Gastroesophageal sphincter (tissue), 4 donors: ENCODE results near the gene ACAA2. TPM values are rescaled to one million over a fixed set of nuclear protein-coding genes. Genes with fewer than 3 reads are reported as not detected.

ENCODE experiments used
- ATAC-seq: fragments of 150-250 bp; one replicate; pipeline ENCODE4 v1.9.1; 2016; ENCODE audit warnings: mild to moderate bottlenecking, moderate library complexity
- H3K27ac ChIP-seq, 4 donors: fragments of 200-600 bp; sonication (generic) in 3 of 4; 1 replicate in 3 of 4; 2 replicates in 1 of 4; pipeline ENCODE4 v1.5.1; 2016 to 2019
- H3K27me3 ChIP-seq: fragments of 200-600 bp; sonication (generic); one replicate; pipeline ENCODE4 v1.5.1; 2019
- H3K36me3 ChIP-seq, 2 donors: fragments of 200-600 bp; sonication (generic); one replicate each; pipeline ENCODE4 v1.5.1; 2019; ENCODE audit warnings: control low read depth in 1 of 2
- H3K4me1 ChIP-seq, 3 donors: fragments of 200-600 bp; sonication (generic); 1 replicate in 2 of 3; 2 replicates in 1 of 3; pipeline ENCODE4 v1.5.1; 2016 to 2019; ENCODE audit warnings: control low read depth in 2 of 3
- H3K4me3 ChIP-seq, 2 donors: fragments of 200-600 bp; sonication (generic); one replicate each; pipeline ENCODE4 v1.5.1; 2019; ENCODE audit warnings: mild to moderate bottlenecking in 1 of 2, moderate library complexity in 1 of 2
- H3K9me3 ChIP-seq, 3 donors: fragments of 200-600 bp; sonication (generic); one replicate each; pipeline ENCODE4 v1.5.1; 2017 to 2019; ENCODE audit warnings: control low read depth in 2 of 3
- CTCF ChIP-seq, 4 experiments: fragments of 200-600 bp in 2 of 4; fragments of 450-650 bp in 2 of 4; sonication (generic) in 1 of 4; IDR thresholded peaks; one replicate each; pipeline ENCODE4 v1.5.1; 2017 to 2019; ENCODE audit warnings: antibody characterized with exemption in 4 of 4, mild to moderate bottlenecking in 2 of 4, moderate library complexity in 2 of 4
- EP300 ChIP-seq: sonication (generic); formaldehyde crosslinking; IDR thresholded peaks from one replicate; pipeline ENCODE4 v1.6.1; 2017; ENCODE audit warnings: antibody characterized with exemption, mild to moderate bottlenecking
- POLR2A ChIP-seq, 2 donors: fragments of 450-650 bp; IDR thresholded peaks; one replicate each; pipeline ENCODE4 v1.6.1; 2017; ENCODE audit warnings: antibody characterized with exemption in 2 of 2, mild to moderate bottlenecking in 2 of 2, moderate library complexity in 1 of 2
- POLR2AphosphoS5 ChIP-seq: sonication (generic); formaldehyde crosslinking; IDR thresholded peaks from one replicate; pipeline ENCODE4 v1.6.1; 2017; ENCODE audit warnings: antibody characterized with exemption
- WGBS, 2 donors: methylation state at CpG; one replicate each; pipeline ENCODE4 v1.1.5; 2018; ENCODE audit warnings: low coverage in 1 of 2; 5-methylcytosine and 5-hydroxymethylcytosine counted together
- total RNA-seq, 4 donors: library from RNA; depleted of rRNA; stranded (reverse); fragments of >200 nt; gene quantifications; one replicate each; pipeline ENCODE4 v1.1.0, GENCODE V29; 2016

The ACAA2 gene
- total RNA-seq, 4 donors from 2014 or later: 62.3 to 92.3 (median 81.9) TPM

DNA sequence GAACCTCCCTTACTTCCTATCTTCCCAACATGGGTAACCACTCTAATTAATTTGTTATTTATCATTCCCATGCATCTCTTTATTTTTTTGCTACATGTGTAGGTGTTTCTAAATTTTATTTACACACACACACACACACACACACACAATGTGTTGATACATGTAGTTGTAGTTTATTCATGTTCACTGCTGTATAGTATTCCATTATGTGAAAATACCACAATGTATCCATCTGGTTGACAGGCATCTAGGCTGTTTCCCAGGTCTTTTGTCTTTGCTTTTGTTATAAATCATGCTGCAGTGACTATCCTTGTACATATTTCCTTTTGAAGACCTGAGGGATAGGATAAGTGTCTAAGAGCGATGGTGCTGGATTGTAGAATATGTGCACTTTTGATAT, 59.7 kb downstream of the ACAA2 start:
- no peak overlapping the region for H3K4me3 ChIP-seq
- no peak overlapping the region for H3K27ac ChIP-seq
- TF ChIP-seq EP300: no peak
- TF ChIP-seq POLR2AphosphoS5: no peak
- no peak for TF ChIP-seq CTCF (IDR thresholded peaks at IDR 0.05)
- no peak for TF ChIP-seq POLR2A (IDR thresholded peaks at IDR 0.05)
- H3K4me1 ChIP-seq: no peaks in the 10 kb centered on the region
- 93 to 100% methylated on average over 1 of the region's 1 CpG for WGBS, 2 donors
- H3K36me3 ChIP-seq: no peaks in the 10 kb centered on the region
- H3K9me3 ChIP-seq: no peaks in the 10 kb centered on the region
- peaks cover 21% of the 10 kb centered on the region for H3K27me3 ChIP-seq
- no peak for ATAC-seq

DNA sequence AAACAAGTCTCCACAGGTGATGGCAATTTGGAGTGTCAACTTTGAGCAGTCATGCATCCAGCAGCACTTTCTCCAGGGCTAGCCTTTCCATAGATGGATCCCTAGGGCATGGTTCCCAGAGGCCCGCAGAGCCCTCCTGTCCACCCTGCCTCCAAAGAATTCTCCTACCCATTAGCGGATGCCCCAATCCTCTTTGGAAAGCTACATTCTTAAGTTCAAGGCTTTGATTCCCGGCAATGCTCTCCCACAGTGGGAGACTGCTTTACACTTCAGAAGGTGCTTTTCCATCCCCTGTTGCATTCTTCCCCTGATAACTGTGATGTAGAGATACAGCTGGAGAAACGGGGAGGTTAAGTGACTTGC, 61.3 kb downstream of the ACAA2 start:
- no peaks in the 10 kb centered on the region for H3K4me1 ChIP-seq
- TF ChIP-seq POLR2AphosphoS5 (no peak), CTCF (IDR thresholded peaks at IDR 0.05) (no peak), EP300 (no peak), POLR2A (IDR thresholded peaks at IDR 0.05) (no peak)
- H3K27me3 ChIP-seq: peaks cover 21% of the 10 kb centered on the region
- H3K9me3 ChIP-seq: no peaks in the 10 kb centered on the region
- no peaks in the 10 kb centered on the region for H3K36me3 ChIP-seq
- no peak overlapping the region for H3K4me3 ChIP-seq
- H3K27ac ChIP-seq: no peak overlapping the region
- 40 to 56% methylated on average over 2 of the region's 4 CpGs for WGBS, 2 donors
- ATAC-seq: no peak

DNA sequence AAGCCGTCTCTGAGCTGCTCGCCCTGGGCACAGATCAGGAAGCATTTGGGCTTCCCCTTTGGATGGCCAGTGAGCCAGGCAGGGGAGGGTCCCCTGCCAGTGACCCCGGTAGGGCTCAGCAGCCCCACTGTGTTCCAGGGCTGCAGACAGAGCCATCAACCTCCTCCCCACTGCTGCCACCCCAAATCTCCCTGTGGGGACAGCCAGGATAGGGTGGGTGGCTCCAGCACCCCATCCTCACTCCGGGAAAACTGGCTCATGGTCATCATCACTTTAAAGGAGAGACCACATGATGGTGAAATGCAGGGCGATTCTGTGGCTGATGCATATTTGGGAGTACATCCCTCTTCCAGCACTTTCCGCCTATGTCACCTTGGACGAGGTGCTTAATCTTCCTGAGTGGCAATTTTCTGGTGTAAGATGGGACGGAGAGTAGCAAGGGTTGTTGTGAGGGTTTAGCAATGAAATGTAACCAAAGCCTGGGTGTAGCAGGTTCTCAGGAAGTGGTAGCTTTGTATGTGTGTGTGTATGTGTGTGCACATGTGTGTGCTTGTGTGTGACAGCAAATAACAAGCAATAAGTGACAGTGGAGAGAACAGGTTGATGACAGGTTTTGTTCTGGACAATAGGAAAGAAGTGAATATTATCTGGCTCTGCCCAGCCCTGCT, 61.8 kb downstream of the ACAA2 start:
- Histone ChIP-seq H3K36me3 (no peaks in the 10 kb centered on the region), H3K9me3 (no peaks in the 10 kb centered on the region), H3K4me3 (no peak overlapping the region), H3K27ac (no peak overlapping the region), H3K27me3 (peaks cover 21% of the 10 kb centered on the region), H3K4me1 (no peaks in the 10 kb centered on the region)
- ATAC-seq: no peak
- WGBS, 2 donors: no CpG with 5 or more reads among the region's 8 CpGs
- no peak for TF ChIP-seq CTCF (IDR thresholded peaks at IDR 0.05)
- no peak for TF ChIP-seq POLR2A (IDR thresholded peaks at IDR 0.05)
- no peak for TF ChIP-seq POLR2AphosphoS5
- TF ChIP-seq EP300: no peak

- Histone ChIP-seq H3K4me3 (no peak overlapping the region), H3K4me1 (no peaks in the 10 kb centered on the region), H3K36me3 (no peaks in the 10 kb centered on the region), H3K9me3 (no peaks in the 10 kb centered on the region), H3K27ac (no peak overlapping the region), H3K27me3 (peaks cover 32% of the 10 kb centered on the region)
- WGBS, 2 donors: 69 to 78% methylated on average over 8 of the region's 8 CpGs
- TF ChIP-seq POLR2AphosphoS5: no peak
- TF ChIP-seq EP300: no peak
- TF ChIP-seq CTCF (IDR thresholded peaks at IDR 0.05): no peak
- no peak for TF ChIP-seq POLR2A (IDR thresholded peaks at IDR 0.05)
- ATAC-seq: no peak
These were observed 63.8 kb downstream of the ACAA2 start for GRCh38 chr18:49749563-49749962.

GRCh38 chr18:49747876-49748275, 65.5 kb downstream of the ACAA2 start:
- H3K36me3 ChIP-seq: no peaks in the 10 kb centered on the region
- no peak for TF ChIP-seq EP300
- no peak for TF ChIP-seq POLR2AphosphoS5
- no peak for TF ChIP-seq POLR2A (IDR thresholded peaks at IDR 0.05)
- 42 to 57% methylated on average over 5 of the region's 5 CpGs for WGBS, 2 donors

More at GRCh38 chr18:49747876-49748275, 65.5 kb downstream of the ACAA2 start:
- no peaks in the 10 kb centered on the region for H3K4me1 ChIP-seq
- H3K27ac ChIP-seq: no peak overlapping the region
- H3K9me3 ChIP-seq: no peaks in the 10 kb centered on the region
- no peak for ATAC-seq
- H3K4me3 ChIP-seq: no peak overlapping the region
- H3K27me3 ChIP-seq: peaks cover 25% of the 10 kb centered on the region
